GM23248 (cell line): ENCODE data around the gene SEMA4C.

ENCODE experiments used
- EZH2 ChIP-seq: fragments of 200-600 bp; sonication (generic); IDR thresholded peaks from 2 replicates; pipeline ENCODE4 v1.6.1; 2018; ENCODE audit warnings: antibody characterized with exemption, mild to moderate bottlenecking; ENCODE audit not compliant: insufficient read depth, poor library complexity, severe bottlenecking
- EZH2phosphoT487 ChIP-seq: fragments of 200-600 bp; sonication (generic); IDR thresholded peaks from 2 replicates; pipeline ENCODE4 v1.6.1; 2018; ENCODE audit warnings: antibody characterized with exemption, moderate library complexity, mild to moderate bottlenecking, low read depth; ENCODE audit not compliant: insufficient read depth

DNA sequence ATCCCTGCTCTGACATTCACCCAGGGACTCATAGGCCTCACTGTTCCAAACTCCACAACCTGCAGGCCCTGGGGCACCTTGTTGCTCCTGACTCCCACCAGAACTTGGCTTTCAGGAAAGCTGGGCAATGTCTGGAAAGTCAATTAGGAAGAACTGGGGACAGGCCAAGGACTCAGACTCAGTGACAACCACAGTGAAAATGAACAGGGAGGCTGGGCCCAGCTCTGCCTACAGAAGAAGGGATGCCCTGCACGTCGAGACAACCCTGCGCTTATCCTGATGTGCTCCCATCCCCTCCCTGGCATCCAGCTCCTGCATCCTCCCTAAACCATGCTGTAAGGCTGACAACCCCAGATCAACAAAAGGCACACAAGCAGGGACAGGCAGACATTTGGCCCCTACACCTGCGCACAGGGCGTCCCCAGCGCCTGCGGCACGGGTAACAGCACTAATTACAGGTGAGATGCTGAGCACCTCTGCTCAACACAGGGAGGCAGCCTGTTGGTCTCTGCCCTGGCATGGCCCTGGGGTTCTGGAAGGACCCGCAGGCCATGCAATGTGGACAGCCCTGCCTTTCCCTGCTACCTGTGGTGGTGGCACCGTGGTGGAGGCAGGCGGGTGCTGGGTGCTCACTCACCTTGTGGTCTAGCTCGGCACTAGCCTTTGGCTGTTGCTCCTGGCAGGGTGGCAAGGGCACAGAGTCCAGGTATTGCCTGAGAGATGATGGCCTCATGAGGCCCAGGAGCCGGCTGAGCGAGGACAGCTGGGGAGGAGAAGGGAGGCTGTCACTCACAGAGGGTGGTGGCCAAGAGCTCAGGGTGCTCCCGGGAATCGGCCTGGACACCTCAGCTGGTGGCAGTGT lies 23.6 kb upstream of the SEMA4C start:
- TF ChIP-seq EZH2 = no peak
- TF ChIP-seq EZH2phosphoT487 = no peak
